Neural cell (in vitro differentiated cells): ENCODE measurements around the gene LMO4. TPM values are rescaled to one million over a fixed set of nuclear protein-coding genes. Genes with fewer than 3 reads are reported as not detected.

Experiments
- H2AFZ ChIP-seq: fragments of 200-600, 300-800 bp; sonication (generic), shearing (Covaris generic); 2 replicates; pipeline ENCODE4 v1.6.0; 2014; ENCODE audit warnings: low read depth, mild to moderate bottlenecking, antibody characterized with exemption, low read length, moderate library complexity
- H3F3A ChIP-seq: fragments of 200-600 bp; shearing (Covaris generic); 2 replicates; pipeline ENCODE4 v1.6.1; 2016; ENCODE audit warnings: mild to moderate bottlenecking, moderate library complexity, mixed read lengths, antibody characterized with exemption, low read length; ENCODE audit not compliant: insufficient read depth, poor library complexity, severe bottlenecking
- H3K27ac ChIP-seq: fragments of 200-600, 300-800 bp; sonication (generic), shearing (Covaris generic); 2 replicates; pipeline ENCODE4 v1.5.1; 2014; ENCODE audit warnings: mild to moderate bottlenecking, low read length, moderate library complexity
- H3K27me3 ChIP-seq: fragments of 300-800, 200-600 bp; sonication (generic), shearing (Covaris generic); 2 replicates; pipeline ENCODE4 v1.6.0; 2014; ENCODE audit warnings: mild to moderate bottlenecking, low read depth, low read length, moderate library complexity; ENCODE audit not compliant: insufficient read depth
- H3K36me3 ChIP-seq: fragments of 300-800, 200-600 bp; sonication (generic), shearing (Covaris generic); 2 replicates; pipeline ENCODE4 v1.5.1; 2014; ENCODE audit warnings: mild to moderate bottlenecking, antibody characterized with exemption, low read length, moderate library complexity; ENCODE audit not compliant: insufficient read depth
- H3K4me2 ChIP-seq: fragments of 300-800, 200-600 bp; sonication (generic), shearing (Covaris generic); 2 replicates; pipeline ENCODE4 v1.6.0; 2014; ENCODE audit warnings: mild to moderate bottlenecking, low read length
- H3K4me3 ChIP-seq: fragments of 300-800, 200-600 bp; sonication (generic), shearing (Covaris generic); 2 replicates; pipeline ENCODE4 v1.5.1; 2014; ENCODE audit warnings: mild to moderate bottlenecking, low read length, moderate library complexity
- H3K79me2 ChIP-seq: fragments of 200-600 bp; shearing (Covaris generic); replicated peaks from 2 replicates; pipeline ENCODE4 v1.6.0; 2014; ENCODE audit warnings: mild to moderate bottlenecking, low read length, moderate library complexity; ENCODE audit not compliant: insufficient read depth
- H3K9ac ChIP-seq: fragments of 300-800, 200-600 bp; sonication (generic), shearing (Covaris generic); 2 replicates; pipeline ENCODE4 v1.6.1; 2016; ENCODE audit warnings: mild to moderate bottlenecking, low read length, mixed read lengths
- H3K9me2 ChIP-seq: fragments of 200-600 bp; shearing (Covaris generic); 2 replicates; pipeline ENCODE4 v1.6.1; 2016; ENCODE audit warnings: mild to moderate bottlenecking, low read length, mixed read lengths; ENCODE audit not compliant: insufficient read depth
- H3K9me3 ChIP-seq: fragments of 200-600, 300-800 bp; sonication (generic), shearing (Covaris generic); 2 replicates; pipeline ENCODE4 v1.6.1; 2016; ENCODE audit warnings: mild to moderate bottlenecking, mixed run types, low read length, moderate library complexity, mixed read lengths
- H4K20me1 ChIP-seq: fragments of 200-600 bp; shearing (Covaris generic); 2 replicates; pipeline ENCODE4 v1.6.1; 2016; ENCODE audit warnings: mild to moderate bottlenecking, mixed run types; ENCODE audit not compliant: insufficient read depth
- EP300 ChIP-seq: fragments of 450-650 bp; conservative IDR thresholded peaks from 2 replicates; pipeline ENCODE4 v1.6.1; 2014; ENCODE audit warnings: antibody characterized with exemption, mild to moderate bottlenecking, moderate library complexity; ENCODE audit not compliant: poor library complexity, severe bottlenecking
- EZH2 ChIP-seq: fragments of 200-600, 300-800 bp; shearing (Covaris generic), sonication (generic); IDR thresholded peaks from 2 replicates; pipeline ENCODE4 v1.6.1; 2014; ENCODE audit warnings: antibody characterized with exemption, low read length, borderline replicate concordance, mild to moderate bottlenecking; ENCODE audit not compliant: insufficient read depth, poor library complexity, severe bottlenecking
- MXI1 ChIP-seq: fragments of 450-650 bp; conservative IDR thresholded peaks from 2 replicates; pipeline ENCODE4 v1.6.1; 2014; ENCODE audit warnings: antibody characterized with exemption, mild to moderate bottlenecking; ENCODE audit not compliant: poor library complexity, severe bottlenecking
- POLR2AphosphoS5 ChIP-seq: IDR thresholded peaks from 2 replicates; pipeline ENCODE4 v1.6.1; 2012
- RAD21 ChIP-seq: fragments of 450-650 bp; conservative IDR thresholded peaks from 2 replicates; pipeline ENCODE4 v1.6.1; 2014; ENCODE audit warnings: antibody characterized with exemption, mild to moderate bottlenecking, moderate library complexity
- SMC3 ChIP-seq: fragments of 450-650 bp; conservative IDR thresholded peaks from 2 replicates; pipeline ENCODE4 v1.6.1; 2014; ENCODE audit warnings: antibody characterized with exemption, mild to moderate bottlenecking, moderate library complexity; ENCODE audit not compliant: poor library complexity
- TAF1 ChIP-seq: IDR thresholded peaks from 2 replicates; pipeline ENCODE4 v1.6.1; 2012; ENCODE audit warnings: low read depth
- polyA plus RNA-seq: library from polyadenylated mRNA; depleted of rRNA; stranded (reverse); fragments of >200 nt; gene quantifications from 2 replicates; pipeline ENCODE4 v1.2.3, GENCODE V29; 2014
- TF ChIP-seq, protein P1 (sequence below): fragments of 450-650 bp; IDR thresholded peaks from 2 replicates; pipeline ENCODE4 v1.5.1; 2014; ENCODE audit warnings: antibody characterized with exemption, mild to moderate bottlenecking, moderate library complexity; ENCODE audit not compliant: poor library complexity, severe bottlenecking
- TF ChIP-seq, protein P2 (sequence below): IDR thresholded peaks from 2 replicates; pipeline ENCODE4 v1.6.1; 2012; ENCODE audit warnings: borderline replicate concordance

The LMO4 gene
- polyA plus RNA-seq, 1 donor from 2014 or later: 147 TPM

DNA sequence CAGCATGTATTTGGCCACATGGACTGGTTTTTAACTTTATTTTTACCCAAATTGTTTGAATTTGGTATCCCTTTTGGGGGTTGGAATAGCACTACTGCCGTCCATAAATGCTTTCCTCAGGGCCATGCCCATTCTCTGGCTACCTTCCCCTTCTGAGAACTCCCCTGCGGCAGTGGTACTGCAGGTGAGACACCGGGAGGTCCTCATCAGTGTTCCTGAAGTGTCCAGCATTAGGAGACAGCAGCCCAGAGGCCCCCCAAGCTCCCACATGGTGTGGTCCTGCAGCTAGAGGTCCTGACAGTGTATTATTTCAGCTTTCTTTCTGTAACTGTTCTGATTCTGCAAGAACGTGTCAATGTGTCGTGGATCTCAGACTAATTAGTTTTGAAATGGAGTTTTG is 8.9 kb downstream of the LMO4 start:
- no peak overlapping the region for H3K27ac ChIP-seq
- no peak overlapping the region for H3K4me2 ChIP-seq
- H3K9ac ChIP-seq: no peak overlapping the region
- H4K20me1 ChIP-seq: no peaks in the 10 kb centered on the region
- no peaks in the 10 kb centered on the region for H3F3A ChIP-seq
- peak overlapping the region; percentile 15 for H3K4me3 ChIP-seq
- no peak overlapping the region for H2AFZ ChIP-seq
- H3K27me3 ChIP-seq: peaks cover 10% of the 10 kb centered on the region
- no peaks in the 10 kb centered on the region for H3K9me3 ChIP-seq
- H3K36me3 ChIP-seq: peaks cover 16% of the 10 kb centered on the region
- H3K9me2 ChIP-seq: no peaks in the 10 kb centered on the region
- TF ChIP-seq, protein P1, sequence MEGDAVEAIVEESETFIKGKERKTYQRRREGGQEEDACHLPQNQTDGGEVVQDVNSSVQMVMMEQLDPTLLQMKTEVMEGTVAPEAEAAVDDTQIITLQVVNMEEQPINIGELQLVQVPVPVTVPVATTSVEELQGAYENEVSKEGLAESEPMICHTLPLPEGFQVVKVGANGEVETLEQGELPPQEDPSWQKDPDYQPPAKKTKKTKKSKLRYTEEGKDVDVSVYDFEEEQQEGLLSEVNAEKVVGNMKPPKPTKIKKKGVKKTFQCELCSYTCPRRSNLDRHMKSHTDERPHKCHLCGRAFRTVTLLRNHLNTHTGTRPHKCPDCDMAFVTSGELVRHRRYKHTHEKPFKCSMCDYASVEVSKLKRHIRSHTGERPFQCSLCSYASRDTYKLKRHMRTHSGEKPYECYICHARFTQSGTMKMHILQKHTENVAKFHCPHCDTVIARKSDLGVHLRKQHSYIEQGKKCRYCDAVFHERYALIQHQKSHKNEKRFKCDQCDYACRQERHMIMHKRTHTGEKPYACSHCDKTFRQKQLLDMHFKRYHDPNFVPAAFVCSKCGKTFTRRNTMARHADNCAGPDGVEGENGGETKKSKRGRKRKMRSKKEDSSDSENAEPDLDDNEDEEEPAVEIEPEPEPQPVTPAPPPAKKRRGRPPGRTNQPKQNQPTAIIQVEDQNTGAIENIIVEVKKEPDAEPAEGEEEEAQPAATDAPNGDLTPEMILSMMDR: no peak
- TF ChIP-seq RAD21: no peak
- TF ChIP-seq, protein P2, sequence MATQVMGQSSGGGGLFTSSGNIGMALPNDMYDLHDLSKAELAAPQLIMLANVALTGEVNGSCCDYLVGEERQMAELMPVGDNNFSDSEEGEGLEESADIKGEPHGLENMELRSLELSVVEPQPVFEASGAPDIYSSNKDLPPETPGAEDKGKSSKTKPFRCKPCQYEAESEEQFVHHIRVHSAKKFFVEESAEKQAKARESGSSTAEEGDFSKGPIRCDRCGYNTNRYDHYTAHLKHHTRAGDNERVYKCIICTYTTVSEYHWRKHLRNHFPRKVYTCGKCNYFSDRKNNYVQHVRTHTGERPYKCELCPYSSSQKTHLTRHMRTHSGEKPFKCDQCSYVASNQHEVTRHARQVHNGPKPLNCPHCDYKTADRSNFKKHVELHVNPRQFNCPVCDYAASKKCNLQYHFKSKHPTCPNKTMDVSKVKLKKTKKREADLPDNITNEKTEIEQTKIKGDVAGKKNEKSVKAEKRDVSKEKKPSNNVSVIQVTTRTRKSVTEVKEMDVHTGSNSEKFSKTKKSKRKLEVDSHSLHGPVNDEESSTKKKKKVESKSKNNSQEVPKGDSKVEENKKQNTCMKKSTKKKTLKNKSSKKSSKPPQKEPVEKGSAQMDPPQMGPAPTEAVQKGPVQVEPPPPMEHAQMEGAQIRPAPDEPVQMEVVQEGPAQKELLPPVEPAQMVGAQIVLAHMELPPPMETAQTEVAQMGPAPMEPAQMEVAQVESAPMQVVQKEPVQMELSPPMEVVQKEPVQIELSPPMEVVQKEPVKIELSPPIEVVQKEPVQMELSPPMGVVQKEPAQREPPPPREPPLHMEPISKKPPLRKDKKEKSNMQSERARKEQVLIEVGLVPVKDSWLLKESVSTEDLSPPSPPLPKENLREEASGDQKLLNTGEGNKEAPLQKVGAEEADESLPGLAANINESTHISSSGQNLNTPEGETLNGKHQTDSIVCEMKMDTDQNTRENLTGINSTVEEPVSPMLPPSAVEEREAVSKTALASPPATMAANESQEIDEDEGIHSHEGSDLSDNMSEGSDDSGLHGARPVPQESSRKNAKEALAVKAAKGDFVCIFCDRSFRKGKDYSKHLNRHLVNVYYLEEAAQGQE: no peak
- TF ChIP-seq TAF1: no peak
- no peak for TF ChIP-seq EZH2
- TF ChIP-seq POLR2AphosphoS5: no peak
- no peak for TF ChIP-seq SMC3
- TF ChIP-seq MXI1: no peak
- no peak for TF ChIP-seq EP300
- H3K79me2 ChIP-seq: peaks cover 69% of the 10 kb centered on the region

DNA sequence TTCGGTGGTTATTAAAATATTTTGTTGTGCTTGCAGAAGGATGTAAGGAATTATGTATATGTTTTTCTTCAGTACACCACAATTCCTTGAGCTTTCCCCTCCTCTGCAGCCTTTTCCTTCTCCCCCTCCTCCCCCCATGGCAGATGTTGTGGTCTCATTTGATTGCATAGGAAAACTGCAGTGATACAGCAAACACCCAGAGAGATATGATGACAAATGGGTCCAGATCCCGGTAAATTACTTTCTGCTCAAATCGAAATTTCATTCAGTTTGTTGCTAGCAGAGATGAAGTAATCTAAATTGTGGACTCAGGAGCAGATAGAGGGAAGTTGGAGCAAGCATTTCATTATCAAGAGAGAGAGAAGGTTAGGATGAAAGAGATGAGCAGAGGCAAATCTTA is 9.9 kb downstream of the LMO4 start:
- Histone ChIP-seq H3K9me3 (no peaks in the 10 kb centered on the region), H3K27me3 (peaks cover 5% of the 10 kb centered on the region), H3K79me2 (peaks cover 63% of the 10 kb centered on the region), H3K4me2 (peak overlapping the region; percentile 15), H3F3A (no peaks in the 10 kb centered on the region), H3K27ac (no peak overlapping the region), H4K20me1 (no peaks in the 10 kb centered on the region), H2AFZ (no peak overlapping the region), H3K4me3 (peak overlapping the region; percentile 15), H3K9me2 (no peaks in the 10 kb centered on the region), H3K36me3 (peaks cover 16% of the 10 kb centered on the region), H3K9ac (no peak overlapping the region)
- TF ChIP-seq POLR2AphosphoS5: no peak
- no peak for TF ChIP-seq RAD21
- TF ChIP-seq SMC3: no peak
- TF ChIP-seq, protein P2: no peak
